GM12873 (cell line): ENCODE data around the gene MAP4K5.

Experiments used
- CTCF ChIP-seq: IDR thresholded peaks from 2 replicates; pipeline ENCODE4 v1.5.1; 2012; ENCODE audit warnings: low read depth, mild to moderate bottlenecking, moderate library complexity, low read length, control low read depth; ENCODE audit not compliant: insufficient read depth; ENCODE audit errors: missing control alignments

MAP4K5 gene

GRCh38 chr14:50523271-50524041 is 8.9 kb downstream of the MAP4K5 start:
- TF ChIP-seq CTCF: no peak

GRCh38 chr14:50521912-50522341 is 10.4 kb downstream of the MAP4K5 start:
- no peak for TF ChIP-seq CTCF

GRCh38 chr14:50520947-50521815 is 11.2 kb downstream of the MAP4K5 start:
- no peak for TF ChIP-seq CTCF

GRCh38 chr14:50516091-50516490 is 16.3 kb downstream of the MAP4K5 start:
- TF ChIP-seq CTCF: no peak

- TF ChIP-seq CTCF: no peak
Observed at GRCh38 chr14:50512463-50512862, 19.9 kb downstream of the MAP4K5 start.

GRCh38 chr14:50510157-50510556 is 22.2 kb downstream of the MAP4K5 start:
- no peak for TF ChIP-seq CTCF

- no peak for TF ChIP-seq CTCF
Observed at GRCh38 chr14:50501642-50502041, 30.7 kb downstream of the MAP4K5 start.
